WTC11 (cell line): ENCODE results near the gene DDX46. TPM values are rescaled to one million over a fixed set of nuclear protein-coding genes. Genes with fewer than 3 reads are reported as not detected.
"Not testable (repeated sequence)": the region's sequence is repeated elsewhere in the genome, so short reads cannot be mapped to it uniquely, and the experiment has no call there.

ENCODE experiments used
- ATAC-seq: fragments of 200-7000 bp; cut with Tn5 transposase; 2 replicates; pipeline ENCODE4 v1.10.0; 2021; ENCODE audit warnings: mild to moderate bottlenecking, moderate library complexity
- CTCF ChIA-PET: fragments of 300-600 bp; sonication (Branson Sonifier 250); formaldehyde crosslinking; loops from one replicate; lab custom pipeline; 2021; ENCODE audit warnings: antibody characterized with exemption; lab: Charles Lee
- POLR2A ChIA-PET: fragments of 350-600 bp; sonication (Branson Sonifier 250); formaldehyde crosslinking; loops from one replicate; lab custom pipeline; 2021; ENCODE audit warnings: antibody characterized with exemption; lab: Charles Lee
- DNase-seq: peaks from one replicate; pipeline ENCODE4 v3.0.0; 2021; ENCODE audit warnings: low spot score
- H3K27ac Mint-ChIP-seq: 2 replicates; pipeline ENCODE4 v1.8.0; 2021; ENCODE audit warnings: mixed read lengths
- H3K27me3 Mint-ChIP-seq: 2 replicates; pipeline ENCODE4 v1.8.0; 2021; ENCODE audit warnings: low read depth, mild to moderate bottlenecking, moderate library complexity, mixed read lengths
- H3K36me3 Mint-ChIP-seq: 2 replicates; pipeline ENCODE4 v1.8.0; 2021; ENCODE audit warnings: mixed read lengths
- H3K4me1 Mint-ChIP-seq: 2 replicates; pipeline ENCODE4 v1.8.0; 2022; ENCODE audit warnings: mixed read lengths
- H3K4me3 Mint-ChIP-seq: 2 replicates; pipeline ENCODE4 v1.8.0; 2021; ENCODE audit warnings: mild to moderate bottlenecking, moderate library complexity, mixed read lengths
- H3K9me3 Mint-ChIP-seq: 2 replicates; pipeline ENCODE4 v1.8.0; 2021; ENCODE audit warnings: mixed read lengths
- E2F4 ChIP-seq: sonication (generic); formaldehyde crosslinking; IDR thresholded peaks from 2 replicates; pipeline ENCODE4 v1.8.1; 2022; ENCODE audit warnings: low read depth, mild to moderate bottlenecking, moderate library complexity, missing genetic modification reagents, borderline replicate concordance
- E2F5 ChIP-seq: sonication (generic); formaldehyde crosslinking; IDR thresholded peaks from 2 replicates; pipeline ENCODE4 v1.8.1; 2022; ENCODE audit warnings: mild to moderate bottlenecking, moderate library complexity, missing genetic modification reagents
- ESRRA ChIP-seq: sonication (generic); formaldehyde crosslinking; IDR thresholded peaks from 2 replicates; pipeline ENCODE4 v1.8.1; 2022; ENCODE audit warnings: mild to moderate bottlenecking, missing genetic modification reagents, borderline replicate concordance
- FOXP4 ChIP-seq: sonication (generic); formaldehyde crosslinking; IDR thresholded peaks from 2 replicates; pipeline ENCODE4 v1.8.0; 2022; ENCODE audit warnings: mild to moderate bottlenecking, missing genetic modification reagents
- HMGA2 ChIP-seq: fragments of 250-450 bp; sonication (Bioruptor Pico); IDR thresholded peaks from 2 replicates; pipeline ENCODE4 v1.4.0; 2021; ENCODE audit warnings: mild to moderate bottlenecking, moderate library complexity
- HMGXB4 ChIP-seq: sonication (generic); formaldehyde crosslinking; IDR thresholded peaks from 2 replicates; pipeline ENCODE4 v1.8.1; 2023; ENCODE audit warnings: mild to moderate bottlenecking, moderate library complexity, missing genetic modification reagents
- JUN ChIP-seq: sonication (generic); formaldehyde crosslinking; IDR thresholded peaks from 2 replicates; pipeline ENCODE4 v1.8.0; 2023; ENCODE audit warnings: mild to moderate bottlenecking, missing genetic modification reagents
- MLX ChIP-seq: sonication (generic); formaldehyde crosslinking; IDR thresholded peaks from 2 replicates; pipeline ENCODE4 v1.8.1; 2023; ENCODE audit warnings: mild to moderate bottlenecking, missing genetic modification reagents, moderate library complexity
- NR1H2 ChIP-seq: sonication (generic); formaldehyde crosslinking; IDR thresholded peaks from 2 replicates; pipeline ENCODE4 v1.9.0; 2021; ENCODE audit warnings: mild to moderate bottlenecking, moderate library complexity, missing genetic modification reagents
- ZNF121 ChIP-seq: sonication (generic); formaldehyde crosslinking; IDR thresholded peaks from 2 replicates; pipeline ENCODE4 v1.8.0; 2023; ENCODE audit warnings: missing genetic modification reagents
- ZNF232 ChIP-seq: sonication (generic); formaldehyde crosslinking; IDR thresholded peaks from 2 replicates; pipeline ENCODE4 v1.8.0; 2022; ENCODE audit warnings: mild to moderate bottlenecking, missing genetic modification reagents
- ZNF396 ChIP-seq: fragments of 250-450 bp; sonication (Bioruptor Pico); IDR thresholded peaks from 2 replicates; pipeline ENCODE4 v1.8.0; 2021; ENCODE audit warnings: mild to moderate bottlenecking, moderate library complexity, borderline replicate concordance
- ZNF532 ChIP-seq: fragments of 250-450 bp; sonication (Bioruptor Pico); IDR thresholded peaks from 2 replicates; pipeline ENCODE4 v1.9.0; 2021; ENCODE audit warnings: mild to moderate bottlenecking, borderline replicate concordance
- ZSCAN18 ChIP-seq: fragments of 250-450 bp; sonication (Bioruptor Pico); IDR thresholded peaks from 2 replicates; pipeline ENCODE4 v2.1.2; 2022; ENCODE audit warnings: mild to moderate bottlenecking, moderate library complexity
- total RNA-seq: library from RNA; stranded (reverse); gene quantifications from 3 replicates; pipeline ENCODE4 v1.2.3, GENCODE V29; 2021

Gene DDX46
- total RNA-seq, 1 experiment from 2014 or later = 123 TPM

- CTCF ChIA-PET = no interaction called here
- Mint-ChIP-seq H3K36me3 (peaks cover 46% of the 10 kb centered on the region), H3K4me1 (no peaks in the 10 kb centered on the region), H3K9me3 (no peaks in the 10 kb centered on the region), H3K4me3 (no peak overlapping the region), H3K27ac (no peak overlapping the region), H3K27me3 (no peaks in the 10 kb centered on the region)
- DNase-seq = no peak
- ATAC-seq = no peak
- TF ChIP-seq ZNF121 (peak; percentile 25; the same call in 1 of the 2 replicates), HMGXB4 (CRISPR knock-in tag) (no peak), FOXP4 (CRISPR knock-in tag) (no peak)
- POLR2A ChIA-PET = no interaction called here
Measured at GRCh38 chr5:134835623-134836022, 77.0 kb downstream of the DDX46 start.

- DNase-seq = no peak
- no peak for TF ChIP-seq HMGA2 (CRISPR knock-in tag)
- no peak for TF ChIP-seq E2F4
- no peak for TF ChIP-seq ZNF532 (CRISPR knock-in tag)
- no peak for TF ChIP-seq ZSCAN18
- TF ChIP-seq NR1H2 (CRISPR knock-in tag) = no peak
- TF ChIP-seq MLX (CRISPR knock-in tag) = no peak
- no peak for TF ChIP-seq ESRRA (CRISPR knock-in tag)
- no peak for TF ChIP-seq JUN (CRISPR knock-in tag)
- no peak for TF ChIP-seq ZNF232
- no peak for TF ChIP-seq ZNF396 (CRISPR knock-in tag)
- no peak for TF ChIP-seq E2F5
- ChIA-PET CTCF (interaction anchor here (0.6 kb wide), 1 partner anchor 66 kb away, joined by 5 read pairs; no protein-coding TSS in a partner anchor), POLR2A (no interaction called here)
- H3K27me3 Mint-ChIP-seq = no peaks in the 10 kb centered on the region
- H3K4me1 Mint-ChIP-seq = no peaks in the 10 kb centered on the region
- ATAC-seq = no peak
- no peak overlapping the region for H3K4me3 Mint-ChIP-seq
- peaks cover 49% of the 10 kb centered on the region for H3K36me3 Mint-ChIP-seq
- H3K9me3 Mint-ChIP-seq = no peaks in the 10 kb centered on the region
- no peak overlapping the region for H3K27ac Mint-ChIP-seq
Measured at GRCh38 chr5:134837530-134838181, 79.1 kb downstream of the DDX46 start.

- peaks cover 45% of the 10 kb centered on the region for H3K36me3 Mint-ChIP-seq
- CTCF ChIA-PET, POLR2A ChIA-PET, H3K4me1 Mint-ChIP-seq, H3K27ac Mint-ChIP-seq, H3K4me3 Mint-ChIP-seq, H3K27me3 Mint-ChIP-seq, ATAC-seq, H3K9me3 Mint-ChIP-seq, DNase-seq: not testable (repeated sequence)
Measured at GRCh38 chr5:134838361-134838760, 79.8 kb downstream of the DDX46 start.
